ENCODE measurements around the gene XRRA1.

The XRRA1 gene

GRCh38 chr11:74824285-74824982 lies 124.5 kb downstream of the XRRA1 start:
- no peak for DNase-seq

GRCh38 chr11:74822170-74822569 lies 126.7 kb downstream of the XRRA1 start:
- DNase-seq = no peak

- no peak for DNase-seq
Observed at GRCh38 chr11:74820763-74821162, 128.1 kb downstream of the XRRA1 start.

- DNase-seq = no peak
Observed at GRCh38 chr11:74819400-74819799, 129.5 kb downstream of the XRRA1 start.

GRCh38 chr11:74818283-74818946 lies 130.5 kb downstream of the XRRA1 start:
- no peak for DNase-seq

GRCh38 chr11:74816664-74817063 lies 132.2 kb downstream of the XRRA1 start:
- no peak for DNase-seq

- DNase-seq = no peak
Observed at GRCh38 chr11:74815966-74816365, 132.9 kb downstream of the XRRA1 start.

- no peak for DNase-seq
Observed at GRCh38 chr11:74809801-74810200, 139.1 kb downstream of the XRRA1 start.

- DNase-seq = no peak
Observed at GRCh38 chr11:74806267-74806666, 142.6 kb downstream of the XRRA1 start.

- no peak for DNase-seq
Observed at GRCh38 chr11:74791333-74792100, 157.4 kb downstream of the XRRA1 start.

Data from DMS153 (cell line).